OCI-LY1 (cell line): ENCODE results near the gene SF1.

ENCODE experiments used
- H2AFZ ChIP-seq: fragments of 200-600 bp; sonication (generic), shearing (Covaris generic); 2 replicates; pipeline ENCODE4 v1.6.0; 2014; ENCODE audit warnings: antibody characterized with exemption, mild to moderate bottlenecking, low read length
- H3F3A ChIP-seq: fragments of 200-600 bp; sonication (generic), shearing (Covaris generic); 2 replicates; pipeline ENCODE4 v1.6.0; 2014; ENCODE audit warnings: mild to moderate bottlenecking, antibody characterized with exemption, low read length, moderate library complexity; ENCODE audit not compliant: insufficient read depth
- H3K27ac ChIP-seq: fragments of 200-600 bp; sonication (generic); 2 replicates; pipeline ENCODE4 v1.5.1; 2014; ENCODE audit warnings: low read length, mixed run types, mild to moderate bottlenecking, low read depth; ENCODE audit not compliant: poor library complexity, severe bottlenecking
- H3K27me3 ChIP-seq: fragments of 200-600 bp; sonication (generic); 2 replicates; pipeline ENCODE4 v1.6.0; 2014; ENCODE audit warnings: antibody characterized with exemption, mild to moderate bottlenecking, low read length, moderate library complexity; ENCODE audit not compliant: insufficient read depth
- H3K36me3 ChIP-seq: fragments of 200-600 bp; sonication (generic); 2 replicates; pipeline ENCODE4 v1.6.1; 2014; ENCODE audit warnings: mild to moderate bottlenecking, antibody characterized with exemption, low read length, moderate library complexity, mixed read lengths; ENCODE audit not compliant: insufficient read depth
- H3K4me1 ChIP-seq: fragments of 200-600 bp; sonication (generic); 2 replicates; pipeline ENCODE4 v1.5.1; 2014; ENCODE audit warnings: mild to moderate bottlenecking, low read length, moderate library complexity; ENCODE audit not compliant: insufficient read depth, severe bottlenecking
- H3K4me2 ChIP-seq: fragments of 200-600 bp; sonication (generic), shearing (Covaris generic); 2 replicates; pipeline ENCODE4 v1.6.1; 2014; ENCODE audit warnings: low read length
- H3K4me3 ChIP-seq: fragments of 200-600 bp; sonication (generic); 2 replicates; pipeline ENCODE4 v1.5.1; 2014; ENCODE audit warnings: low read length, low read depth, mild to moderate bottlenecking, mixed read lengths; ENCODE audit not compliant: poor library complexity, severe bottlenecking
- H3K79me2 ChIP-seq: fragments of 200-600 bp; shearing (Covaris generic); 2 replicates; pipeline ENCODE4 v1.6.1; 2016; ENCODE audit warnings: mixed run types, low read length, mixed read lengths; ENCODE audit not compliant: insufficient read depth
- H3K9ac ChIP-seq: fragments of 200-600 bp; sonication (generic), shearing (Covaris generic); 2 replicates; pipeline ENCODE4 v1.6.1; 2014; ENCODE audit warnings: mild to moderate bottlenecking, low read length, mixed read lengths
- H3K9me2 ChIP-seq: fragments of 200-600 bp; sonication (generic), shearing (Covaris generic); 2 replicates; pipeline ENCODE4 v1.6.1; 2014; ENCODE audit warnings: low read depth, mild to moderate bottlenecking, low read length, mixed read lengths
- H3K9me3 ChIP-seq: fragments of 200-600 bp; shearing (Covaris generic); 2 replicates; pipeline ENCODE4 v1.6.1; 2014; ENCODE audit warnings: low read length, mixed read lengths
- H4K20me1 ChIP-seq: fragments of 200-600 bp; sonication (generic), shearing (Covaris generic); 2 replicates; pipeline ENCODE4 v1.6.0; 2016; ENCODE audit warnings: mild to moderate bottlenecking, low read length; ENCODE audit not compliant: insufficient read depth
- EZH2 ChIP-seq: fragments of 200-600 bp; sonication (generic), shearing (Covaris generic); IDR thresholded peaks from 2 replicates; pipeline ENCODE4 v1.8.0; 2017; ENCODE audit warnings: borderline replicate concordance, mixed run types, mild to moderate bottlenecking, antibody characterized with exemption, low read length, moderate library complexity, mixed read lengths
- TF ChIP-seq, protein P1 (sequence below): fragments of 200-600 bp; sonication (generic), shearing (Covaris generic); IDR thresholded peaks from 2 replicates; pipeline ENCODE4 v1.5.1; 2017; ENCODE audit warnings: mild to moderate bottlenecking, antibody characterized with exemption, low read length, moderate library complexity, mixed read lengths

The SF1 gene

DNA sequence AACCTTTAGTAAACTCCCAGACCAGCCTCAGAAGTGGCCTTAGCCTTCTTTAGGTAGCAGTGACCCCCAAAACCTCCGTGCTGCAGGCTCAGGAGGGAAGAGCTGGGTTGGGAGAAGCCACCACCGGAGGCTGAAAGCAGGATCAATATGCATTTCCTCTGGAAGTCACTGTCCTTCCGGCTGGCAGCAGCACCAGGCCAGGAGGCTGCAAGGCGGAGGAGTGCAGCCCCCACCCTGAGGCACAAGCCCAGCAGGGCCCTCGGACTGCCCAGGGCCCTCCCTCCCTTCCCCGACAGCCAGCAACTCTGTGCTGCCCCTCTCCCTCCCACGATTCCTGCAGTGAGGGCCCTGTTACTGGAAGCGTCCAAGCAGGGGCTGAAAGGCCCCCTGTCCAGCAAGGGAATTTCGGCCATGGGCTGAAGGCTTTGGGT, 52.1 kb downstream of the SF1 start:
- Histone ChIP-seq H3K79me2 (no peaks in the 10 kb centered on the region), H3K27ac (no peak overlapping the region), H3K9ac (no peak overlapping the region), H3K9me3 (no peaks in the 10 kb centered on the region), H3K9me2 (no peaks in the 10 kb centered on the region), H2AFZ (no peak overlapping the region), H3K4me1 (peaks cover 5% of the 10 kb centered on the region), H4K20me1 (no peaks in the 10 kb centered on the region), H3F3A (no peaks in the 10 kb centered on the region), H3K4me3 (no peak overlapping the region), H3K4me2 (no peak overlapping the region), H3K36me3 (0 out of 2 replicates have a peak, but pooled peaks cover 5% of the 10 kb centered on the region), H3K27me3 (peaks cover 7% of the 10 kb centered on the region)
- TF ChIP-seq EZH2, result no peak
- TF ChIP-seq, protein P1, sequence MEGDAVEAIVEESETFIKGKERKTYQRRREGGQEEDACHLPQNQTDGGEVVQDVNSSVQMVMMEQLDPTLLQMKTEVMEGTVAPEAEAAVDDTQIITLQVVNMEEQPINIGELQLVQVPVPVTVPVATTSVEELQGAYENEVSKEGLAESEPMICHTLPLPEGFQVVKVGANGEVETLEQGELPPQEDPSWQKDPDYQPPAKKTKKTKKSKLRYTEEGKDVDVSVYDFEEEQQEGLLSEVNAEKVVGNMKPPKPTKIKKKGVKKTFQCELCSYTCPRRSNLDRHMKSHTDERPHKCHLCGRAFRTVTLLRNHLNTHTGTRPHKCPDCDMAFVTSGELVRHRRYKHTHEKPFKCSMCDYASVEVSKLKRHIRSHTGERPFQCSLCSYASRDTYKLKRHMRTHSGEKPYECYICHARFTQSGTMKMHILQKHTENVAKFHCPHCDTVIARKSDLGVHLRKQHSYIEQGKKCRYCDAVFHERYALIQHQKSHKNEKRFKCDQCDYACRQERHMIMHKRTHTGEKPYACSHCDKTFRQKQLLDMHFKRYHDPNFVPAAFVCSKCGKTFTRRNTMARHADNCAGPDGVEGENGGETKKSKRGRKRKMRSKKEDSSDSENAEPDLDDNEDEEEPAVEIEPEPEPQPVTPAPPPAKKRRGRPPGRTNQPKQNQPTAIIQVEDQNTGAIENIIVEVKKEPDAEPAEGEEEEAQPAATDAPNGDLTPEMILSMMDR, result no peak

DNA sequence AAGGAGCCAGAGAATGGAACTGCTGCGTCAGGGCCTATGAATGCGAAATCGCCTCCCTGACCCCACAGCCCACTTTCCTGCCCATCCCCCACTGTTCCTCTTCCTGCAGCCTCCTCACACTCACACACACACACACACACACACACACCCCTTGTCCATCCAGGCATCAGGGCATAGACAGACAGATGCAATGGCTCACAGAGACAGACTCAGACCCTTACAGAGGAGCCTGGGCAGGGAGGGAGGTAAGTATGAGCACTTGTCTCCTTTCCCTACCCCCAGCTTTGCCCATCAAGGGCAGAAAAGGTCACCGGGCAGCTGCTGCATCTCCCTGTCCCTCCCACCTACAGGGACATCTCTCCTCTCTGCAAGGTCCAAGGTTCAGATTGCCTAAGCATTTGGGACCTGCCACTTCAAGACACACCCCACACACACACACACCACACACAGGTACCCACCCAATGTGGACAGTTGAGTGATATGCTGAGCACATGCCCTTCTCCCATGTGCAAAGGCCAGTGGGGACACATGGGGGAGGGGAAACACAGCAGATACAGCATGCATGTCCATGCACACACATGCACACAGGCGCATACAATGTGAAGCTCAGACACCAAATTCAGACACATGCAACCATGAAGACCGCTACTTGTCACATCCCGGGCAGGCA, 53.3 kb downstream of the SF1 start:
- no peak overlapping the region for H3K27ac ChIP-seq
- no peaks in the 10 kb centered on the region for H3F3A ChIP-seq
- no peaks in the 10 kb centered on the region for H3K9me2 ChIP-seq
- H3K9ac ChIP-seq, result no peak overlapping the region
- no peak overlapping the region for H2AFZ ChIP-seq
- no peak for TF ChIP-seq EZH2
- TF ChIP-seq, protein P1, result no peak
- no peak overlapping the region for H3K4me2 ChIP-seq
- H3K36me3 ChIP-seq, result no peaks in the 10 kb centered on the region
- peaks cover 9% of the 10 kb centered on the region for H3K27me3 ChIP-seq
- no peaks in the 10 kb centered on the region for H3K79me2 ChIP-seq
- no peak overlapping the region for H3K4me3 ChIP-seq
- H3K9me3 ChIP-seq, result no peaks in the 10 kb centered on the region
- peaks cover 5% of the 10 kb centered on the region for H3K4me1 ChIP-seq
- H4K20me1 ChIP-seq, result no peaks in the 10 kb centered on the region

DNA sequence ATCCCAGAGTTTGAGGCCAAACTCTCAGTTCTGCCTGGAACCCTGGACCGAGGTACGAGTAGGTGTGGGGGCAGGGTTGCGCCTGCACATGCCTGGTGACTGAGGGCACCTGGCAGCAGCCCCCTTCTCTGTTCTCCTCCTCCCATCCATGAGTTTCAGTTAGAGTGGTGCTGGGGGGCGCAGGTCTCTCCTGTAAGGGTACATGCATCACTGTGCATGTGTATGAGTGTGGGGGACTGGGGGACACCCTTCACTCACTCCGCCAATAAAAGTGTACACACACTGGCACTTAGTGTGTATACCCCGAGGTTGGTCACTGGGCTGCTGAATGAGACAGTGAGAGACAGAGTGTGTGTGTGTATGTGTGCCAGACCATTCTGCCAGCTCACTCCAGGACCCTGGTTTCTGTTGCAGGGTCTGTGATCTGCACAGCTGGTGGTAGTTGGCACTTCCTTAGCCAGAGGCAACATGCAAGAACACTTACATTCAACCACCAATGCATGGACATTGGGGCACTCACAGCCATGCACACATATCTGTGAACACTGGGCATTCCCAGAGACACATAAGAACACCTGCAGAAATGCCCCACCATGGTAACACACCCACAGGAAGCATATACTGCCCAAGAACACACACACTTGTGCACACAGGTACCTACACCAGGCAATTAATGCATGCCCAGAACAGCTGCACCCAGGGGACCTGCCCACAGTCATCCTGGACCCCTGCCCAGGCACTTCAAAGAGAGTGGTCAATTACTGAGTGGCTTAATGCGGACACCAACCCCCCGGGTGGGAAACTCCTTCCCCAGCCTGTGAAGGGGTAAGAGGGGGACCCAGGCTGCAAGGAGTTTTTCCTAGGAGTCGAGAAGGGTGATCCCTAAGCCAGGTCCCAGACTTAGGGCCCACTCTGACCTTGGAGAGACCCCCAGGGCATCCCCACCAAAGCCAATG, 54.2 kb downstream of the SF1 start:
- peak overlapping the region; percentile 82 for H3K4me2 ChIP-seq

More for the DNA sequence above, 54.2 kb downstream of the SF1 start:
- H3K4me3 ChIP-seq, result peak overlapping the region; percentile 66
- no peaks in the 10 kb centered on the region for H3K9me2 ChIP-seq
- TF ChIP-seq, protein P1, result no peak
- H2AFZ ChIP-seq, result no peak overlapping the region
- H3K27ac ChIP-seq, result no peak overlapping the region
- peaks cover 10% of the 10 kb centered on the region for H3K27me3 ChIP-seq
- no peaks in the 10 kb centered on the region for H3K79me2 ChIP-seq
- H3K9me3 ChIP-seq, result no peaks in the 10 kb centered on the region
- H3K4me1 ChIP-seq, result peaks cover 5% of the 10 kb centered on the region
- no peaks in the 10 kb centered on the region for H4K20me1 ChIP-seq
- no peaks in the 10 kb centered on the region for H3F3A ChIP-seq
- H3K36me3 ChIP-seq, result no peaks in the 10 kb centered on the region
- no peak overlapping the region for H3K9ac ChIP-seq
